HepG2 (cell line): ENCODE data around the gene NDUFC1. TPM values are rescaled to one million over a fixed set of nuclear protein-coding genes. Genes with fewer than 3 reads are reported as not detected.

ENCODE experiments used
- ATAC-seq: fragments of 200-7000 bp; cut with Tn5 transposase; 3 replicates; pipeline ENCODE4 v1.9.1; 2020; ENCODE audit warnings: mild to moderate bottlenecking, moderate library complexity
- BruUV-seq: library from RNA; stranded (reverse); fragments of 400-500 nt; replicated peaks from 2 replicates; lab custom pipeline; 2021; lab: Mats Ljungman, UMichigan
- CTCF ChIA-PET: fragments of 300-600 bp; formaldehyde crosslinking; extraction: SDS; loops from one replicate; lab custom pipeline; 2021; ENCODE audit warnings: low total read pairs, inconsistent platforms, low intra/inter-chr PET ratio; lab: Yijun Ruan, JAX
- POLR2A ChIA-PET: fragments of 350-600 bp; sonication (Branson Sonifier 250); formaldehyde crosslinking; loops from one replicate; lab custom pipeline; 2020; ENCODE audit warnings: antibody characterized with exemption, inconsistent platforms; lab: Yijun Ruan, JAX
- DNase-seq: peaks from one replicate; pipeline ENCODE4 v3.0.0-alpha.2; 2015; ENCODE audit warnings: low spot score
- FAIRE-seq: peaks from 3 replicates; lab custom pipeline; 2011; peaks lifted over from hg19 to GRCh38; lab: Jason Lieb, UNC
- H2AFZ ChIP-seq: one replicate; pipeline ENCODE4 v1.6.1; 2011; ENCODE audit warnings: low read length, inconsistent platforms
- H3K27ac ChIP-seq: fragments of 300-600 bp; 3 replicates; pipeline ENCODE4 v1.8.0; 2011; ENCODE audit warnings: mixed run types, mild to moderate bottlenecking, mixed read lengths, low read length, inconsistent platforms; ENCODE audit not compliant: insufficient read depth; ENCODE audit errors: extremely low read length
- H3K27me3 ChIP-seq, 2 experiments: fragments of 200-600 bp in 1 of 2; 2 replicates in 1 of 2; 3 replicates in 1 of 2; pipeline versions ENCODE4 v1.6.0 to v1.8.0; 2011; ENCODE audit warnings: low read length in 2 of 2, mild to moderate bottlenecking in 2 of 2, moderate library complexity in 2 of 2, inconsistent platforms in 1 of 2; ENCODE audit not compliant: insufficient read depth in 2 of 2, control insufficient read depth in 1 of 2
- H3K36me3 ChIP-seq, 2 experiments: fragments of 200-600 bp in 1 of 2; replicated peaks in 1 of 2; 2 replicates in 1 of 2; 3 replicates in 1 of 2; pipeline versions ENCODE4 v1.5.1 to v1.8.0; 2011; ENCODE audit warnings: low read length in 2 of 2, inconsistent platforms in 1 of 2; ENCODE audit not compliant: insufficient read depth in 2 of 2, control insufficient read depth in 1 of 2
- H3K4me1 ChIP-seq: 2 replicates; pipeline ENCODE4 v1.5.1; 2012; ENCODE audit warnings: low read length, inconsistent platforms; ENCODE audit not compliant: insufficient read depth
- H3K4me2 ChIP-seq: 2 replicates; pipeline ENCODE4 v1.6.0; 2011; ENCODE audit warnings: low read depth, low read length, inconsistent platforms
- H3K4me3 ChIP-seq, 3 experiments: fragments of 200-600 bp in 1 of 3; sonication (generic), shearing (Covaris generic) in 1 of 3; replicated peaks in 1 of 3; 2 replicates each; pipeline ENCODE4 v1.5.1; 2011 to 2016; ENCODE audit warnings: low read length in 3 of 3, inconsistent platforms in 2 of 3, low read depth in 2 of 3, mild to moderate bottlenecking in 2 of 3, control low read depth in 1 of 3, mixed read lengths in 1 of 3; ENCODE audit not compliant: insufficient read depth in 1 of 3
- H3K79me2 ChIP-seq: one replicate; pipeline ENCODE4 v1.6.1; 2011; ENCODE audit warnings: low read length, inconsistent platforms; ENCODE audit not compliant: insufficient read depth
- H3K9ac ChIP-seq: 2 replicates; pipeline ENCODE4 v1.6.0; 2011; ENCODE audit warnings: mild to moderate bottlenecking, low read depth, low read length, inconsistent platforms; ENCODE audit not compliant: insufficient read depth
- H3K9me3 ChIP-seq: 2 replicates; pipeline ENCODE4 v1.5.1; 2012; ENCODE audit warnings: mild to moderate bottlenecking, low read length
- H4K20me1 ChIP-seq: 2 replicates; pipeline ENCODE4 v1.6.0; 2011; ENCODE audit warnings: inconsistent platforms, mild to moderate bottlenecking, low read length, moderate library complexity; ENCODE audit not compliant: insufficient read depth
- KDM4B ChIP-seq: sonication (generic); formaldehyde crosslinking; IDR thresholded peaks from 2 replicates; pipeline ENCODE4 v1.4.0; 2020; ENCODE audit warnings: missing genetic modification reagents
- RFX1 ChIP-seq: fragments of 450-650 bp; IDR thresholded peaks from 2 replicates; pipeline ENCODE4 v1.6.1; 2017
- ZMYM3 ChIP-seq: sonication (generic); formaldehyde crosslinking; IDR thresholded peaks from 2 replicates; pipeline ENCODE4 v1.5.1; 2020; ENCODE audit warnings: mild to moderate bottlenecking, missing genetic modification reagents
- ZNF136 ChIP-seq: sonication (generic); formaldehyde crosslinking; IDR thresholded peaks from 2 replicates; pipeline ENCODE4 v1.8.1; 2022; ENCODE audit warnings: low read depth, mild to moderate bottlenecking, moderate library complexity, missing genetic modification reagents
- ZNF501 ChIP-seq: sonication (generic); formaldehyde crosslinking; IDR thresholded peaks from 2 replicates; pipeline ENCODE4 v1.5.1; 2020; ENCODE audit warnings: mild to moderate bottlenecking, moderate library complexity, missing genetic modification reagents
- WGBS: methylation state at CpG from one replicate; pipeline ENCODE4 v1.1.6; 2017; ENCODE audit warnings: low lambda C conversion rate; 5-methylcytosine and 5-hydroxymethylcytosine counted together
- in situ Hi-C: cut with HindIII; loops from 2 replicates; pipeline ENCODE4 v1.10.0; 2017; ENCODE audit warnings: low pct_unique_long_range_greater_than_20kb; ENCODE audit not compliant: extremely low pct_ligation_motif_present
- intact Hi-C: fragments of 100-400 bp; cut with micrococcal nuclease; formaldehyde crosslinking; loops from one replicate; pipeline ENCODE4 v1.10.0; 2022; ENCODE audit not compliant: unreplicated experiment
- polyA plus RNA-seq, 8 experiments: library from polyadenylated mRNA; depleted of rRNA in 3 of 8; stranded (reverse) in 7 of 8; unstranded in 1 of 8; fragments of >200 nt; fragmentation: Illumina TruSeq in 4 of 8; extraction: Trizol in 4 of 8; gene quantifications; 2 replicates each; pipeline versions ENCODE4 v1.2.1 to v1.2.3, GENCODE V29; 2011 to 2016; ENCODE audit warnings: low read depth in 4 of 8, missing spikeins in 1 of 8, mixed read lengths in 1 of 8; ENCODE audit not compliant: insufficient read depth in 1 of 8
- total RNA-seq, 5 experiments: library from RNA; depleted of rRNA; stranded (reverse); fragments of >200 nt; fragmentation: Illumina TruSeq; extraction: Trizol; gene quantifications; 2 replicates each; pipeline ENCODE4 v1.2.3, GENCODE V29; 2016; ENCODE audit warnings: low read depth in 1 of 5
- TF ChIP-seq, protein P1 (sequence below): sonication (generic); formaldehyde crosslinking; IDR thresholded peaks from 2 replicates; pipeline ENCODE4 v1.5.1; 2020; ENCODE audit warnings: mild to moderate bottlenecking, moderate library complexity, missing genetic modification reagents
- TF ChIP-seq, protein P2 (sequence below): IDR thresholded peaks from 2 replicates; pipeline ENCODE4 v1.6.1; 2012; ENCODE audit warnings: low read length, improper control_type of control experiment
- TF ChIP-seq, protein P3 (sequence below): sonication (generic); formaldehyde crosslinking; conservative IDR thresholded peaks from 2 replicates; pipeline ENCODE4 v1.4.0; 2020; ENCODE audit warnings: mild to moderate bottlenecking, missing genetic modification reagents, moderate library complexity
- TF ChIP-seq, protein P4 (sequence below): sonication (generic); formaldehyde crosslinking; IDR thresholded peaks from 2 replicates; pipeline ENCODE4 v1.4.0; 2020; ENCODE audit warnings: missing genetic modification reagents
- TF ChIP-seq, protein P5 (sequence below): sonication (generic); formaldehyde crosslinking; IDR thresholded peaks from 2 replicates; pipeline ENCODE4 v1.5.1; 2020; ENCODE audit warnings: missing genetic modification reagents, mild to moderate bottlenecking, borderline replicate concordance

NDUFC1 gene
- total and polyA plus RNA-seq, 2 of the 13 experiments (the other 11 are each of a cell fraction or from before 2014, with no cell fraction given), result 43.4 to 96.4 TPM

DNA sequence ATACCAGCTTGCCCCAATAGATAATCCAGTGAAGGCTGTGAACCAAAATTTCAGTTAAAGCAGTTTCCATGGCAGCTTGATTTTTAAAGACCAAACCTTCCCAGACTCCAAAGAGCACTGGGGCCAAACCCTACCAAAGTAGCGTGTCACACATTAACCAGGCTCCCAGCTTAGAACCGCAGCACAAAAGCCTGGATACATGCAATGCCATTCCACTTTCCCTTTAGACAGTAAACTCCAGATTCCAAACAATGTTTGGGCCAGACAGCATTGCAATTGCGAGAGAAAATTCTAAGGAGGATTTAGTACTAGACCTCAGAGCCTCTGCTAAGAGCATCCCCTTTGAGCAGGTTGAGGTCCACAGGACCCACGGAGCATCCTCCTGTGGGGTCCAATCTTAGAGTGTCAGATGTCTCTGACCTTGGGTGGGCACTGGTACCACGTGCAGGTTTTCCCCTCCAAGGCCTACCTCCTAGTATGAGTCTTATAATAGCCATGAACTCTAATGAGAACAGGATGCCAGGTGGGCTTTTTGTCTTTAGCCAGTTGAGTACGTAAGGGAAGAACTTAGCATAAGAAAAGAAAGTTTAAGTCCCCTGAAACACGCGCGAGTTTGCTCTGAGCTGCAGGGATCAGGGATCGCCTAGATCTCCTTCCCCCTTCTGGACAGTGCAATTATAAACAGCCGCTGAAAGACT is 61.0 kb downstream of the NDUFC1 start:
- Histone ChIP-seq H3K79me2 (no peaks in the 10 kb centered on the region), H3K27me3 (no peaks in the 10 kb centered on the region; a peak in 1 of 5 replicates), H3K36me3 (no peaks in the 10 kb centered on the region), H3K27ac (peak overlapping the region; percentile 48), H2AFZ (no peak overlapping the region), H3K4me1 (peaks cover 65% of the 10 kb centered on the region), H3K4me3 (peak overlapping the region; percentile 14 to 39 (median 34); a peak in 3 of 6 replicates), H4K20me1 (no peaks in the 10 kb centered on the region), H3K9me3 (no peaks in the 10 kb centered on the region), H3K9ac (no peak overlapping the region), H3K4me2 (peak overlapping the region; percentile 54)
- intact Hi-C loops (no loop called here), in situ Hi-C loops (no loop called here)
- 27% methylated on average over 10 of the region's 11 CpGs for WGBS
- peak; percentile 72 for DNase-seq
- peak; percentile 80 for FAIRE-seq
- peak; percentile 98 for ATAC-seq
- POLR2A ChIA-PET, result interaction anchor here (0.8 to 1.3 kb wide), 3 partner anchors 9 to 59 kb away, joined by 3 to 4 read pairs (median 4); no protein-coding TSS in a partner anchor
- CTCF ChIA-PET, result no interaction called here
- no TSS peak for BruUV-seq
- TF ChIP-seq ZMYM3 (CRISPR knock-in tag), result peak; percentile 19; the same call in 1 of the 2 replicates
- TF ChIP-seq, protein P1, sequence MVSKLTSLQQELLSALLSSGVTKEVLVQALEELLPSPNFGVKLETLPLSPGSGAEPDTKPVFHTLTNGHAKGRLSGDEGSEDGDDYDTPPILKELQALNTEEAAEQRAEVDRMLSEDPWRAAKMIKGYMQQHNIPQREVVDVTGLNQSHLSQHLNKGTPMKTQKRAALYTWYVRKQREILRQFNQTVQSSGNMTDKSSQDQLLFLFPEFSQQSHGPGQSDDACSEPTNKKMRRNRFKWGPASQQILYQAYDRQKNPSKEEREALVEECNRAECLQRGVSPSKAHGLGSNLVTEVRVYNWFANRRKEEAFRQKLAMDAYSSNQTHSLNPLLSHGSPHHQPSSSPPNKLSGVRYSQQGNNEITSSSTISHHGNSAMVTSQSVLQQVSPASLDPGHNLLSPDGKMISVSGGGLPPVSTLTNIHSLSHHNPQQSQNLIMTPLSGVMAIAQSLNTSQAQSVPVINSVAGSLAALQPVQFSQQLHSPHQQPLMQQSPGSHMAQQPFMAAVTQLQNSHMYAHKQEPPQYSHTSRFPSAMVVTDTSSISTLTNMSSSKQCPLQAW, result peak; percentile 85
- peak; percentile 11; the same call in 1 of the 2 replicates for TF ChIP-seq RFX1
- TF ChIP-seq, protein P2, sequence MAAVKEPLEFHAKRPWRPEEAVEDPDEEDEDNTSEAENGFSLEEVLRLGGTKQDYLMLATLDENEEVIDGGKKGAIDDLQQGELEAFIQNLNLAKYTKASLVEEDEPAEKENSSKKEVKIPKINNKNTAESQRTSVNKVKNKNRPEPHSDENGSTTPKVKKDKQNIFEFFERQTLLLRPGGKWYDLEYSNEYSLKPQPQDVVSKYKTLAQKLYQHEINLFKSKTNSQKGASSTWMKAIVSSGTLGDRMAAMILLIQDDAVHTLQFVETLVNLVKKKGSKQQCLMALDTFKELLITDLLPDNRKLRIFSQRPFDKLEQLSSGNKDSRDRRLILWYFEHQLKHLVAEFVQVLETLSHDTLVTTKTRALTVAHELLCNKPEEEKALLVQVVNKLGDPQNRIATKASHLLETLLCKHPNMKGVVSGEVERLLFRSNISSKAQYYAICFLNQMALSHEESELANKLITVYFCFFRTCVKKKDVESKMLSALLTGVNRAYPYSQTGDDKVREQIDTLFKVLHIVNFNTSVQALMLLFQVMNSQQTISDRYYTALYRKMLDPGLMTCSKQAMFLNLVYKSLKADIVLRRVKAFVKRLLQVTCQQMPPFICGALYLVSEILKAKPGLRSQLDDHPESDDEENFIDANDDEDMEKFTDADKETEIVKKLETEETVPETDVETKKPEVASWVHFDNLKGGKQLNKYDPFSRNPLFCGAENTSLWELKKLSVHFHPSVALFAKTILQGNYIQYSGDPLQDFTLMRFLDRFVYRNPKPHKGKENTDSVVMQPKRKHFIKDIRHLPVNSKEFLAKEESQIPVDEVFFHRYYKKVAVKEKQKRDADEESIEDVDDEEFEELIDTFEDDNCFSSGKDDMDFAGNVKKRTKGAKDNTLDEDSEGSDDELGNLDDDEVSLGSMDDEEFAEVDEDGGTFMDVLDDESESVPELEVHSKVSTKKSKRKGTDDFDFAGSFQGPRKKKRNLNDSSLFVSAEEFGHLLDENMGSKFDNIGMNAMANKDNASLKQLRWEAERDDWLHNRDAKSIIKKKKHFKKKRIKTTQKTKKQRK, result no peak
- TF ChIP-seq KDM4B, result no peak
- TF ChIP-seq, protein P3, sequence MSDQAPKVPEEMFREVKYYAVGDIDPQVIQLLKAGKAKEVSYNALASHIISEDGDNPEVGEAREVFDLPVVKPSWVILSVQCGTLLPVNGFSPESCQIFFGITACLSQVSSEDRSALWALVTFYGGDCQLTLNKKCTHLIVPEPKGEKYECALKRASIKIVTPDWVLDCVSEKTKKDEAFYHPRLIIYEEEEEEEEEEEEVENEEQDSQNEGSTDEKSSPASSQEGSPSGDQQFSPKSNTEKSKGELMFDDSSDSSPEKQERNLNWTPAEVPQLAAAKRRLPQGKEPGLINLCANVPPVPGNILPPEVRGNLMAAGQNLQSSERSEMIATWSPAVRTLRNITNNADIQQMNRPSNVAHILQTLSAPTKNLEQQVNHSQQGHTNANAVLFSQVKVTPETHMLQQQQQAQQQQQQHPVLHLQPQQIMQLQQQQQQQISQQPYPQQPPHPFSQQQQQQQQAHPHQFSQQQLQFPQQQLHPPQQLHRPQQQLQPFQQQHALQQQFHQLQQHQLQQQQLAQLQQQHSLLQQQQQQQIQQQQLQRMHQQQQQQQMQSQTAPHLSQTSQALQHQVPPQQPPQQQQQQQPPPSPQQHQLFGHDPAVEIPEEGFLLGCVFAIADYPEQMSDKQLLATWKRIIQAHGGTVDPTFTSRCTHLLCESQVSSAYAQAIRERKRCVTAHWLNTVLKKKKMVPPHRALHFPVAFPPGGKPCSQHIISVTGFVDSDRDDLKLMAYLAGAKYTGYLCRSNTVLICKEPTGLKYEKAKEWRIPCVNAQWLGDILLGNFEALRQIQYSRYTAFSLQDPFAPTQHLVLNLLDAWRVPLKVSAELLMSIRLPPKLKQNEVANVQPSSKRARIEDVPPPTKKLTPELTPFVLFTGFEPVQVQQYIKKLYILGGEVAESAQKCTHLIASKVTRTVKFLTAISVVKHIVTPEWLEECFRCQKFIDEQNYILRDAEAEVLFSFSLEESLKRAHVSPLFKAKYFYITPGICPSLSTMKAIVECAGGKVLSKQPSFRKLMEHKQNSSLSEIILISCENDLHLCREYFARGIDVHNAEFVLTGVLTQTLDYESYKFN (CRISPR knock-in tag), result peak; percentile 78
- TF ChIP-seq ZNF136 (CRISPR knock-in tag), result 0 out of 2 replicates have a peak, but pooled peaks have one; percentile 71
- TF ChIP-seq ZNF501 (CRISPR knock-in tag), result 0 out of 2 replicates have a peak, but pooled peaks have one; percentile 50
- TF ChIP-seq, protein P4, sequence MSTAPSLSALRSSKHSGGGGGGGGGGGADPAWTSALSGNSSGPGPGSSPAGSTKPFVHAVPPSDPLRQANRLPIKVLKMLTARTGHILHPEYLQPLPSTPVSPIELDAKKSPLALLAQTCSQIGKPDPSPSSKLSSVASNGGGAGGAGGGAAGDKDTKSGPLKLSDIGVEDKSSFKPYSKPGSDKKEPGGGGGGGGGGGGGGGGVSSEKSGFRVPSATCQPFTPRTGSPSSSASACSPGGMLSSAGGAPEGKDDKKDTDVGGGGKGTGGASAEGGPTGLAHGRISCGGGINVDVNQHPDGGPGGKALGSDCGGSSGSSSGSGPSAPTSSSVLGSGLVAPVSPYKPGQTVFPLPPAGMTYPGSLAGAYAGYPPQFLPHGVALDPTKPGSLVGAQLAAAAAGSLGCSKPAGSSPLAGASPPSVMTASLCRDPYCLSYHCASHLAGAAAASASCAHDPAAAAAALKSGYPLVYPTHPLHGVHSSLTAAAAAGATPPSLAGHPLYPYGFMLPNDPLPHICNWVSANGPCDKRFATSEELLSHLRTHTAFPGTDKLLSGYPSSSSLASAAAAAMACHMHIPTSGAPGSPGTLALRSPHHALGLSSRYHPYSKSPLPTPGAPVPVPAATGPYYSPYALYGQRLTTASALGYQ (CRISPR knock-in tag), result no peak
- TF ChIP-seq, protein P5, sequence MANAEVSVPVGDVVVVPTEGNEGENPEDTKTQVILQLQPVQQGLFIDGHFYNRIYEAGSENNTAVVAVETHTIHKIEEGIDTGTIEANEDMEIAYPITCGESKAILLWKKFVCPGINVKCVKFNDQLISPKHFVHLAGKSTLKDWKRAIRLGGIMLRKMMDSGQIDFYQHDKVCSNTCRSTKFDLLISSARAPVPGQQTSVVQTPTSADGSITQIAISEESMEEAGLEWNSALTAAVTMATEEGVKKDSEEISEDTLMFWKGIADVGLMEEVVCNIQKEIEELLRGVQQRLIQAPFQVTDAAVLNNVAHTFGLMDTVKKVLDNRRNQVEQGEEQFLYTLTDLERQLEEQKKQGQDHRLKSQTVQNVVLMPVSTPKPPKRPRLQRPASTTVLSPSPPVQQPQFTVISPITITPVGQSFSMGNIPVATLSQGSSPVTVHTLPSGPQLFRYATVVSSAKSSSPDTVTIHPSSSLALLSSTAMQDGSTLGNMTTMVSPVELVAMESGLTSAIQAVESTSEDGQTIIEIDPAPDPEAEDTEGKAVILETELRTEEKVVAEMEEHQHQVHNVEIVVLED, result no peak
